HS-27A (cell line): ENCODE data around the gene MRPL20.
"Not testable (repeated sequence)": the region's sequence is repeated elsewhere in the genome, so short reads cannot be mapped to it uniquely, and the experiment has no call there.

Experiments used
- DNase-seq: peaks from one replicate; pipeline ENCODE4 v3.0.0-alpha.2; 2012; ENCODE audit warnings: low read depth, missing footprints

The MRPL20 gene

DNA sequence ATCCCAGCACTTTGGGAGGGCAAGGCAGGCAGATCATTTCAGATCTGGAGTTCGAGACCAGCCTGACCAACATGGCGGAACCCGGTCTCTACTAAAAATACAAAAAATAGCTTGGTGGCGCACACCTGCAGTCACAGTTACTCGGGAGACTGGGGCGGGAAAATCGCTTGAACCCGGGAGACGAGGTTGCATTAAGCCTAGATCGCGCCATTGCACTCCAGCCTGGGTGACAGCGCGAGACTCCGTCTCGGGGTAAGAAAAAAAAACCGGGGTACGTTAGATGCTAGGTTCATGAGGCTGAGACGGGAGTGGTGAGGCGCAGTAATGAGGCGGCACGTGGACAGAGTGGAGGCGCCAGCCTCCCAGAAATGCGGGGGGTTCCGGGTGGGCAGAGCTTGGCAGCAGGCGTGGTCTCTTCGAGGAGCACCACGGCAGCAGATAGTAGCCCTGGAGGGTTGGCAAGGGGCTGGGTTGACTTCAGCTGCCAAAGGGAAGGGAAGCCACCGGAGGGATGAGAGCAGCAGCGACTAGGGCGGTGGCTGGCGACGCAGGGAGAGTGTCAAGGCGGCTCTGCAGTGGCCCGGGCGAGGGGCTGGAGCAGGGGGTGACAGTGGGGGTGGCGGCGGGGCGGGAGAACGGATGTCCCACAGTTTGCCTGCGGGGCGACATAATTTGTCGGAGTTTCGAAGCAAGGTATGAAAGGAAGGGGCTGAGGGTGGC lies 832 bp downstream of the MRPL20 start:
- DNase-seq = no peak

DNA sequence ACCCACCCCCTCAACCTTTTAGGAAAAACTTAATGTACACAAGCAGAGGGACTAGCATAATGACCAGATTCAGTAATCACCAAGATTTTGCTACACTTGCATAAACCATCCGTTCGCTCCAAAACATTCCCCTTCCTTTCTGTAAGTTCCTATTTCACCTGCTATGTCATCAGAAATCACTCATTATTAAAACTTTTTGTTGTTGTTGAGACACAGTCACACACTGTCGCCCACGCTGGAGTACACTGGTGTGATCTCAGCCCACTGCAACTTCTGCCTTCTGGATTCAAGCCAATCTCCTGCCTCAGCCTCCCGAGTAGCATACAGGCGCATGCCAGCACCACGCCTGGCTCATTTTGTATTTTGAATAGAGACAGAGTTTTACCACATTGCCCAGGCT lies 3.4 kb downstream of the MRPL20 start:
- DNase-seq = no peak

DNA sequence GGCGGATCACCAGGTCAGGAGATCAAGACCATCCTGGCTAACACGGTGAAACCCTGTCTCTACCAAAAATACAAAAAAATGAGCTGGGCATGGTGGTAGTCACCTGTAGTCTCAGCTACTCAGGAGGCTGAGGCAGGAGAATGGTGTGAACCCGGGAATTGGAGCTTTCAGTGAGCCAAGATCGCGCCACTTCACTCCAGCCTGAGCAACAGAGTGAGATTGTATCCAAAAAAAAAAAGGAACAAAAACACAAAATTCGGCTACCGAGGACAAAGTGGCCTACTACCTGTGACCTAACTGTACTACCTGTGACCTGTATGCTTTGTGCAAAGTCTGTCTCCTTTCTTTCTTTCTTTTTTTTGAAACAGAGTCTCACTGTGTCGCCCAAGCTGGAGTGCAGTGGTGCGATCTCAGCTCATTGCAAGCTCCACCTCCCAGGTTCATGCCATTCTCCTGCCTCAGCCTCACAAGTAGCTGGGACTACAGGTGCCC lies 4.1 kb downstream of the MRPL20 start:
- DNase-seq = not testable (repeated sequence)

DNA sequence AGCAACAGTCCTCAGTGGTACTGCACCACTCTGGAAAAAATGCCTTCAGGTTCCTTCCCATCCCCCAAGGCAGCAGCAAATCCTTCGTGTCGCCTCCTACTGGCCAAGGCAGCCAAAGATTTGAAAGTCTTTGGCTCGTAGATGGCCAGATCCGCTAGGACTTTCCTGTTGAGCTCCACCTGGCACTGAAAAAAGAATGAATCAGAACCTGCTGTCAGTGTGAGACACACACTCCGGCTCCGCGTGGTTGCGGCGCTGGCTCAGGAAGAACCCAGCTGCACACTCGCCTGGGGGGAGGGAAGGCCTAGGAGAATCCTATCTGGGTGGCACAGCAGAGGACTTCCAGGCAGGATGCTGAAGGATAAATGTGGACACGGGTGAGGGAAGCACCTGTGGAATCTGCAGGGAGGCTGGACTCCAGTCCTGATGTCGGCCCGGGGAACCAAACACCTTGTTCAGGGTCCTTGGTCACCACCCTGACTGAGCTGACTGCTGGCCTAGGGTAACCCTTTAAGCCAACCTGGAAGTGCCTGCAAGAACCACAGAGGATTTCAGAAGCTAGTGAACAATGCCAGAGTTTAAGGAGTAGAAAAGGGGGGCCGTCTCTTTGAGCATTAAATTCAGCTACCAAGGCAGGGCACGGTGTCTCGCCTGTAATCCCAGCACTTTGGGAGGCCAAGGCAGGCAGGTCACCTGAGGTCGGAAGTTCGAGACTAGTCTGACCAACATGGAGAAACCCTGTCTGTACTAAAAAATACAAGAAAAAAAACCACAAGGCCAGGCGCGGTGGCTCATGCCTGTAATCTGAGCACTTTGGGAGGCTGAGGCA lies 4.8 kb downstream of the MRPL20 start:
- no peak for DNase-seq

DNA sequence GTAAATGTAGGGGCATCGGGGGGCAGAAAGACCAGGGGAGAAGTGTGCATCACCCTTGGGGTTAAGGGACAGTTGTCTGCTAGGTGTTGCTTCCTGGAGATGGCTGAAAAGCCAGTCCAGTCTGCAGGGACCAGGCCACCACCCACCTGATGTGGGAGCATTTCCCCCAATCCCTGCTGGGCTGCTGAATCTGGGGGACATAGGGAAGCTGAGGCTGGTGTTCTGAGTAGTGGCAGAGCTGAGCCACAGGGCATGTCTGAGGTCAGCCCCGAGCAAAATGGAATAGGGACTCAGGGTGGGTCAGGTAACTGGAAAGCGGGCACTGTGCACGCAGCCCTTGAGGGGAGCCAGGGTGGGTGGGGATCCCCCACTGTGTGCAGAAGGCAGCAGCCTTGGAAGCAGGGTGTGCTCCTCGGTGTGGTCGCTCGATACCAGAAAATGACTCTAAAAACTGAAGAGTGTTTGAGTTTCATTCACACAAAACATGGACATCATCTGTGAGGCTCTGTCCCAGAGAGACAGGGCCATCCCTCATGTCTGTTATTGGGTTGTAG lies 5.6 kb downstream of the MRPL20 start:
- no peak for DNase-seq

DNA sequence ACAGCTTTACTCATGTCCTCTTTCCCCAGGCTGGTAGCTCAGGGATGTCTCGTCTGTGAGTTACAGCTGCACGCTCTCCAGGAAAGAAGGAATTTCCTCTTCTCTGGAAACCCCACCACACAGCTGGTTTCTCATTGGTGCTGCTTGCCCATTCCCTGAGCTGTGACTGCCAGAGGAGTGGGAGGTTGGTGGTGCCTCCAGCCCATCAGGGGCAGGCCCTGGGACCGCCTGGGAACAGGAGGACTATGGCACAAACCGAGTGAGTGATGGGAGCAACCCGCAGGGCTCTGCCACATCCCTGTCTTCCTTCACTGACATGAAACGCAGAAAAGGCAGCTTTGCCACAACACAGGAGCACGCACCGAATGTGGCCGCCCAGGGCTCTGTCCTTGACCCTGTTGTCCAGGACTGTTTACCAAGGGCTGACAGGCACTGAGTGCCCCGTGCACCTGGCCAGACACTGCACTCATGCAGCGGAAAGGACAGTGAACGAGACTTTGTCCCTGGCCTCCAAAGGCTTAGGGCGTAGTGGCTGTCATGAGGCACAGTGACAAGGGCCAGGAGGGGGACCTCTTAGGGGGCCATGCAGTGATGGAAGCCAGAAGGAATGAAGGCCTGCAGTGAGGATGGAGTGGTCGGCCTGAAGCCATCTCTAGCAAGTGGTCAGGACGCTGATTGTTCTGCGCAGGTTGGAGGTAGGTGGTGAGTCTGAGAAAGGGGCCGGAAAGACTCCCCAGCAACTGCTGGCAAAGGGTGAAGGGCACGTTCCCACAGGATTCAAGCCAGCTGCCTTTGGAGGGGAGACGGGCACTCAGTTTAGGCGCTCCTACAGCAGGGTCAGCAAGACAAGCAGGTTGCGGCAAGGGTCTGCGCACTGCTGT lies 6.3 kb downstream of the MRPL20 start:
- no peak for DNase-seq

DNA sequence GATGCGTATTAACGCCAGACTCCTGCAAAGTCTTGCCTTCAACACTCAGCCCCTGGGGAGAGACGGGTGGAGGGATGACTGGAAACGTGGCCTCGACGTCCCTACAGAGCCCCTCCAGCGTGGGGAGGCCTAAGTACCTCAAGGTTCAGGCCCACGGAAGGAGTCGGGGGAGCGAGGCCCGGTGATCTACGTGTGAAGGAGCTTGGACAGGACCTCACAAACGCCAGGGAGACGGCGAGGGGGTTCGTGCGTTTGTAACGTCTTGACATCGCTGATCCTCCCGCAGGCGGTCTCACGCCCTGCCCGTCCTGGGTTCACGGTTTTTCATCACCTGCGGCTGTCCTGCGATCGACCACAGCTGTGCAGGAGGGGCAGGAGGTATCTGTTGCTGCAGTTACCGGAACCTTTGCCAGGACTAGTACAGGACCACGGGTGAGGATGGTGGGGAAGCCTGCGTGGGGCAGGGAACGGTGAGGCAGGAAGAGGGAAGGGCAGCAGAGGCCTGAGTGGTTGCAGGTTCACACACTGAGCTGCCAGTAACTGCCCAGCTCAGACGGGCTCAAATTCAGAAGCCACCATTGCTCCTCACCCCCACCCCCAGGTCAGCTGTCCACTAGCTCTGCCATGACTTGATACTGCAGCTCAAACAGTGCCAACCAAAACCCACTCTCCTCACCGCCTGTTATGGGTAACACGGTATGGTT lies 7.1 kb downstream of the MRPL20 start:
- DNase-seq = no peak

DNA sequence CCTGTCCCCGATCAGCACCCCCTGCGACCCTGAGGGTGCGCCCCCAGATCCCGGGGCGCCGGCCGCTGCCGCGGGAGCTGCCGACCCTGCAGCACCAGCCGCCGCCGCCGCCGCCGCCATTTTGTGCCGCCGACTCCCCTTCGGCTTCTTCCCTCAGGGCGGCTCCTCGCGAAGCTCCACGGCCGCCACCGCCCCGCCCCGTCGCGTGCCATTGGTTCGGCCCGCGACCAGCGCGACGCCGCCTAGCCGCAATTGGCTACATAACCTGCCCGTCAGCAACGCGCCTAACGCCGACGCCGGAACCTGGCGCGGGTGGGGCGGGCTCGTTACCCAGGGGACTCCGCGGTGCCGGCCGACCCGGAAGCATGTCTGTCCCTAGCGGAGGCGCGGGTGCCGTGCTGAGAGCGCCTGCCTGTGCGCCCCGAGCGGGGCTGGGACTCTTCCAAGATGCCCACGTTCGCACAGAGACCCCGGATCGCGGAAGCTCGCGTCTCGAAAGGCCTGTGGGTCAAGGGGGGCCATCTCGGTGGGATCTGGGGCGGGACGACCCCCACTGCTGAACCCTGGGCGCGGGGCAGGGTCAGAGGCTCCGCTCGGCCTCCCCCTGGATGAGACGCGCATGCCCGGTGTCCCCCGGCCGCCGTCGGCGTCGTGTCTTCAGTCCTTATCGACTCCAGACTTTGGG lies 7.8 kb downstream of the MRPL20 start, which contains the start of gene CCNL2:
CCNL2 (minus strand) TSS at position 149 of the 685 bp plus-strand sequence; CDS start at position 120, 29 bp downstream.
- peak; percentile 94 for DNase-seq

DNA sequence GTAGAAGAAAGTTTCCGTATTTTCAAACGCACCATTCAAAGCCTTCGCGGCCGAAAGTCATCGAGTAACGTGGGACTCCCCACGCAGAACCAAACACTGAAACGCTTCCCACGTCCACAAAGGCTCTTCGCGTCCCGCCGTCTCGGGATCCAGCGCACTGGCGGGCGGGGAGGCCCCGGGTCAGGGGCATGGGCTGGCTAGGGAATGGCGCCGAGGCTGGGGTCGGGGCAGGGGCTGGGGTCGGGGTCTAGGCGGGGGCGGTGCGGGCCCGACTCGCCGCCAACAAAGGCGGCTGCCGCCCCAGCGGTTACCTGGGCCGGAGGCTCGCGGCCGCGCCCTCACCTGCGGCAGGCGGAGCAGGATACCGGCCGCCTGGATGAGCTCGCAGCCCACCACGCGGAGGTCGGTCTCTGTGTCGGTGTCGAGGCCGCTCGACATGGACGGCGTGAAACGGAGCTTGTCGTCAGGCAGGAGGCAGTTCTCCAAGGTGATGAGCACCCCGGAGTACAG lies 8.4 kb downstream of the MRPL20 start:
- DNase-seq = no peak

DNA sequence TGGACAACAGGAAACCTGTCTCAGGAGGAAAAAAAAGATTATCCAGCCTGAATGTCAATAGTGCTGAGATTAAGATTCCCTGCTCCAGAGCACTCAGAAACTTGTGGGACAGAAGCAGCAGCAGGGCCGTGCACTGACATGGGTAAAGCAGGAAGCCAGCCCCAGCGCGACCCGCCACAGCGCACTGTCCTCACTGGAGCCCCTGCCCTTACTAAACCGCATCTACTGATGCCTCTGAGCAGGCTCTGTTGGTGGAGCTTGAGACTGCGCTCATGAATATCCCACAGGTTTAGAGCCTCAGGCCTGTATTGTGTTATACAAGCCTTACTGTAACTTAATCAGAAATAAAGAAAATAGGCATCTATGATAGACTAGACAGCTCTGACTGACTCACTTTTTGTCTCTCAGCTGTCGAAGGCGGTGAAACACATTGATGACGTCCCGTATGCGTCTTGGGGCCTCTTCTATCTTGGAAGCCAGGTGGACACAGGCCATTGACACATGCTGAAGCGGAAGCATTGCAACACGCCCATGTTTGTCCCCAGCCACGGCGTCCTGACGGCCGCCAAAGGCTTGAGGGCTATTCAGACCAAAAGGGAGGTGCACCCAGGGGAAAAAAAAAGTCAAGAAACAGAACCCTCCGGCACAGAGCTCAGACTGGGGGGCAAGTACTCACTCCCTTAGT lies 9.1 kb downstream of the MRPL20 start:
- no peak for DNase-seq

DNA sequence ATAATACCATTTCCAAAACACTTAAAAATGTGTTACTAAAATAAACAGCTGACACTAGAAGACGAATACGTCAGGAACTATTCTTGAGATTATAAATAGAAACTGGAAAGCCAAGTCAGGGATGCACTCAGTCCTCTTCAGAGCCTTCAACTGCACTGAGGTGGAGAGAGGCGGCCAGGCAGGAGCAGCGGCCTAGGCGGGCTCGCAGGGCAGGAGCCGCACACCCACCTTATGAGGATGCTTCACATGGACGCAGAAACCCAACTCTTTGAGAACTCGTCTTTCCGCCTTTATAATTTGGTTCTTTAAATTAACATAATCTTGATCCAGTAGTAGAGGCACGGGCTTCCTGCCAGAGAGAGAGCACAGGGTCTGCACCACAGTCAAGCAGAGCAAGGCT lies 11.9 kb downstream of the MRPL20 start:
- no peak for DNase-seq

DNA sequence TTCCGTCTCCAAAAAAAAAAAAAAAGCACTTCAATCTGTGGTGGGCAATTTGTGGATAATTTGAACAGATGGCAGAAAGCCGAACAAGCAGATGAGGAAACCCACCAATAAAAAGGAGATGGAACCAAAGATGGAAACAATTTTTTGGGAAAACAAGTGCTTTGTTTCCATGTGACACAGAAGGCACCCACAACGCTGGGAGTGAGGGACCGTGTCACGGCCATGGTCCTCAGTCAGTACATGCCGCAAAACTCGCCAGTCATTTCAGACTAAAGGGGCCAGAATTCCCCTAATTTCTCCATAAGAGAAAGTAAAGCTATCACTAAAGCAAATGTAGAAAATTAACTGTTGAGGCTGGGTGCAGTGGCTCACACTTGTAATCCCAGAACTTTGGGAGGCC lies 13.0 kb downstream of the MRPL20 start:
- no peak for DNase-seq

DNA sequence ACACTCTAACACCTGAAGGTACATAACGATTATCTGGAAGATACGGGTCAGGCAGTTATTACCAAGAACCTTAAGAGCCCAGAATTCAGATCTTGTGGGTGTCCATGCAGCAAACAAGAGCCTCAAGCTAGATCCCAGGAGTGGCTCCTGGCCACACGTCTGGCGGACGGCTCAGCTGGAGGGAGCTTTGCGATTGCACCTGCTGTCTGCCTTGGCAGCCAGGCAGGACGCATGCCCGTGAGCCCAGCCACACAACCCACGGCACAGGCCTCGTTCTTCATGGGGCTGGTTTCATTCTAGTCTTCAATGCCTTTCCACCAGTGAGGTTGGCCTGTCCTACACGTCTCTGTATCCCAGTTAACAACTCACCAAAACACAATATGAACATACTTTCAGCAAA lies 13.7 kb downstream of the MRPL20 start:
- no peak for DNase-seq

DNA sequence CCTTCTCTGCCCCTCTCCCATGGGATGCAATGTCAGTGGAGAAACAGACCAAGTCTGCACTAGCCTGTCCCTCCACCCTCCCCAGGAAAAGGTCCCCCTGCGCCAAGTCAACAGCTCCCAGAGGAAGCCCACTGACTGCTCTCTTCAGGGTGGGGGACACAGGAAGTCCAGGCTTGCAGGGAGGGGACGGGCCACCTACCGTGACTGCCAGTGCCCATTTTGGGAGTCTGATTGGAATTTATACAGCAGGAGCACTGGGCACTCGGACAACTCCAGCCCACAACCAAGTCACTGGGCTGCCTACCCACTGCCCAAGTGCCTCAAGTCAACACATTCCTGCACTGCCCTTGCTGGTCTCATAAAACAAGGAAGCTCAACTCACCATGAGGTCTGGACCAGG lies 14.1 kb downstream of the MRPL20 start:
- no peak for DNase-seq

DNA sequence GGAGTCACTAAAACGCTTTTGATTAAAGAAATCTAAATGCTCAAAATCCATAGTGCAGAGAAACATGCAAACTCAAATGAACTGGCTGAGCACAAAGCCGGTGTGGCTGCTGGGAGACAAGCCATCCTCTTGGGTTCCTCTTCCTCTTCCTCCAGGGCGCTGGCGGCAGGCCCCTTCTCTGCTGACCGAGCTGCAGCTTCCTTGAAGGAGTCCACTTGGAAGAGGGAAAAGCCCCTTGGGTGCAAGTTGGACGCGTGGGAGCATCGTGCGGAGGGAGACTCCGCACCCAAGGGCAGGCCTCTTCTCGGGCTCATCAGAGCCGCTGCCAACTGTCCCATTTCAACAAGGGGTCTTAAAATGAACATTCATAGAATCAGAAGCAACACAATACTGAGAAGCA lies 15.9 kb downstream of the MRPL20 start:
- no peak for DNase-seq

DNA sequence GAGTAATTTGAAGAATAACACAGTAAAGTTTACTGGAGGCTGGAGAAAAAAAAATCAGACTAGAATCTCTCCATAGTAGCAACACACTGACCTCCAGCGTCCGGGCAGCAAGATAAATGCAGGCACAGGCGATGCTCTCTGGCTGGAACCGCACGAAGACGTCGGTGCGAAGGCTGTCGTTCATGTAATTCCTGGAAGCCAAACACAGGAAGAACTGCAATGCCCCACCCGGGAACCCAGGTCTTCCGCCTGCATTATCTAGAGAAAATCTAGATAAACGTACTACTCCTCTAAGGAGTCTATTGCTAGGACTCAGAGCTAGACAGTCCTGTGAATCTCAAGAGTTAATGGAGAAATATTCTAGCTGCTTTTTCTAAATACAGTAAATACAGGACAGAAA lies 16.4 kb downstream of the MRPL20 start:
- no peak for DNase-seq

DNA sequence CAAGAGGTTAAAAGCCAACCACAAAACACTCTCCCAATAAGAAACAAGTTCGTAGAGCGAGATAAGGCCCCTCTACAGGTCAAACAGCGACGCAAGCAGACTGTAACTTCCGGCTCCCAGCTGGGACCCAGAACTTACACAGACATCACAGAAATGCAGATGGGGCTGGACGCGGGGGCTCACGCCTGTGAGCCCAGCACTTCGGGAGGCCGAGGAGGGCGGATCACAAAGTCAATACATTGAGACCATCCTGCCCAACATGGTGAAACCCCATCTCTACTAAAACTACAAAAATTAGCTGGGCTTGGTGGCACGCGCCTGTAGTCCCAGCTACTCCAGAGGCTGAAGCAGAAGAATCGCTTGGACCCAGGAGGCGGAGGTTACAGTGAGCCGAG lies 19.0 kb downstream of the MRPL20 start:
- no peak for DNase-seq

DNA sequence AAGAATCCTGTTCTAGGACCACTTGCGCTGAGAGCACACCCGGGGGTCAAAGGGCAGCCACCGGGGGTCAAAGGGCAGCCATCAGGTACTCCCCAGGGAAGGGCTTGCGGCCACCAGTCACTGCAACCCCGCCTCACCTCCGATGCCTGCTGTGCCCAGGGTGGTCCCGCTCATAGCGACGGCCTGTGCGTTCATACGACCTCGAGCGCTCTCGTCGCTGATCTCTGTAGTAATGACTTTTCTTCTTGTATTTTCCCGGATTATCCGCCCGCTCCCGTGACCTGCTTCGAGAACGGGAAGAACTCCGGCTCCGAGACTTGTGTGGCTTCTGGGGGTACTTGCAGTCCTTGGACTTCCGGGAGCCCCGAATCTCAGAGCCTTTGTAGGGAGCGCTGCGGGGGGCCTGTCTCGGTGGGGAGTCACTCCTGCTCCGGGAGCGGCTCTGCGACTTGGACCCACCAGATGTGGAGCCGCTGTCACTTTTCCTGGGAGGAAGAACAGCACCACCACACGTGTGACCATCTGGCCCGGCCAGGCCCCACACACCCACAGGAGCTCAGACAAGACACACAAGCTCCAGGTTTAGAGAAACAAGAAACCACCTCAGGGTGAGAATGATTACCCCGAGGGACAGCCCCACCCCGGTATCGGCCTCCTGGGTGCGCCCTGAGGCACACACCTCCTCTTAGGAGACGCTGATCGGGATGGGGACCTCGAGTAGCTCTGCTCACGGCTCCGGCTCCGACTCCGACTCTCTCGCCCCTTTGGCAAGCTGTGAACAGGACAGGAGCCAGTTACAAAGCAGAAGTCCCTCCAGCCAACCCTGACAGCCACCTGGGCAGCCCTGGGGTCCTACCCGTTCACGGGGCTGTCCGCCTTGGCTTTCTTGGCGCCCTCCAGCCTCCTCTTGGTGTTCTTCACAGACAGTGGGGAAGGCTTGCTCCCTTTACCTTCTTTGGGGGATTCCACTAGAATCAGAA lies 19.7 kb downstream of the MRPL20 start:
- DNase-seq = no peak

DNA sequence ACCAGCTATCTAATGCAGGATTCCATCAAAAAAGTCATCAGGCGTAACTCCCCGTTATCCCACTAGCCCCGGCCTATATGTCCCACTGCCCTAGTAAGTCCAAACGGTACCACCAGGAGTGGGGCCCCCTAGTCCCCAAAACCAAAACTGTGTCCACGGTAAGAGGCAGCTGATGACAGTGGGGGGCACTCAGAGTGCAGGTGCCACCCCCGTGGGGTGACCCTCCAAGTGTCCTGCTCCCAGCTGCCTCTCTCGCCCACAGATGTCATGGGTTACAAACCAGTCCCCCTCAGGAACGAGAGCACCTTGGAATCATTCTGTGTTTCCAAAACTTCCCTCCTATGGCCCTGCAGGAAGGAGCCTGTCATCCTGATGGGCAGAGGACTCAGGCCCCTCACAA lies 21.2 kb downstream of the MRPL20 start:
- DNase-seq = no peak
